SIG-M5 treated with dmso at 0.1 percent for 504 hours (cell line): ENCODE data around the gene HMGA1.
"Not testable (repeated sequence)": the region's sequence is repeated elsewhere in the genome, so short reads cannot be mapped to it uniquely, and the experiment has no call there.

Source experiments
- DNase-seq: peaks from one replicate; lab custom pipeline; 2025; ENCODE audit not compliant: unreplicated experiment; lab: John Stamatoyannopoulos, UW

HMGA1 gene

GRCh38 chr6:34259529-34260069 is 22.9 kb downstream of the HMGA1 start:
- DNase-seq: no peak

- no peak for DNase-seq
These were observed 24.0 kb downstream of the HMGA1 start for GRCh38 chr6:34260576-34261267.

GRCh38 chr6:34263484-34263883 is 26.8 kb downstream of the HMGA1 start:
- DNase-seq: not testable (repeated sequence)

- no peak for DNase-seq
These were observed 31.1 kb downstream of the HMGA1 start for GRCh38 chr6:34267746-34268145.

- not testable (repeated sequence) for DNase-seq
These were observed 32.5 kb downstream of the HMGA1 start for GRCh38 chr6:34269132-34269531.

- not testable (repeated sequence) for DNase-seq
These were observed 33.1 kb downstream of the HMGA1 start for GRCh38 chr6:34269658-34270341.

- DNase-seq: peak; percentile 28
These were observed 35.6 kb downstream of the HMGA1 start for GRCh38 chr6:34272013-34272926.

GRCh38 chr6:34273242-34273805 is 36.7 kb downstream of the HMGA1 start:
- no peak for DNase-seq

GRCh38 chr6:34274129-34274528 is 37.5 kb downstream of the HMGA1 start:
- DNase-seq: no peak

GRCh38 chr6:34275128-34275804 is 38.6 kb downstream of the HMGA1 start:
- no peak for DNase-seq

- no peak for DNase-seq
These were observed 39.5 kb downstream of the HMGA1 start for GRCh38 chr6:34276191-34276590.

GRCh38 chr6:34276881-34277762 is 40.4 kb downstream of the HMGA1 start:
- no peak for DNase-seq

- DNase-seq: no peak
These were observed 41.1 kb downstream of the HMGA1 start for GRCh38 chr6:34277763-34278112.

GRCh38 chr6:34278833-34279232 is 42.2 kb downstream of the HMGA1 start:
- DNase-seq: no peak

- no peak for DNase-seq
These were observed 43.5 kb downstream of the HMGA1 start for GRCh38 chr6:34280216-34280615.

GRCh38 chr6:34281702-34282334 is 45.1 kb downstream of the HMGA1 start:
- DNase-seq: no peak

GRCh38 chr6:34284563-34285447 is 48.1 kb downstream of the HMGA1 start:
- DNase-seq: peak; percentile 97
